AML-193 (cell line): ENCODE measurements around the gene LEO1.
A peak's percentile ranks its signal among the peaks of the same experiment; 100 is the strongest.

Experiments used
- DNase-seq, 2 experiments: peaks; one replicate each; lab custom pipeline; 2025; lab: John Stamatoyannopoulos, UW

The LEO1 gene

GRCh38 chr15:51931016-51931415, 40.6 kb downstream of the LEO1 start:
- no peak for DNase-seq

GRCh38 chr15:51926809-51927208, 44.8 kb downstream of the LEO1 start:
- no peak for DNase-seq

GRCh38 chr15:51924156-51925068, 47.2 kb downstream of the LEO1 start:
- no peak for DNase-seq

DNA sequence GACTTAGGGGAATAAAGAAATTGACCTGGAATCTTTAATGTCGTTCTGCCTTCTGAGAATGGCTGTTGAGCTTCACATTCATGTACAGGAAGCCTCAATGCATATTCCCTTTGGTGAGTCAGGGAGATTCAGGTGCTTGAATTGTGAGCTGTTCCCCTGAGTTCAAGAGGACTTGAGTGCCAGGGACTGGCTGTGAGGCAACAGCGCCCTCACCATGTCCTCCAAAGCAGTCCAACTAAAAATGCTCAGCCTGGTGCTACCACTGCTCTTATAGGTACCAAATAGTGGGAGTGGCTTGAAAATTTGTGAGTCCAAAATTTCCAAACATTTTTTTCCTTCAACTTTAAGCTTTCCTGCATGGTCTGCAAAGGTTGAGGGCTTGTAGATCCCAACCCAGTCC, 54.1 kb downstream of the LEO1 start:
- DNase-seq, result peak; percentile 15 to 41

DNA sequence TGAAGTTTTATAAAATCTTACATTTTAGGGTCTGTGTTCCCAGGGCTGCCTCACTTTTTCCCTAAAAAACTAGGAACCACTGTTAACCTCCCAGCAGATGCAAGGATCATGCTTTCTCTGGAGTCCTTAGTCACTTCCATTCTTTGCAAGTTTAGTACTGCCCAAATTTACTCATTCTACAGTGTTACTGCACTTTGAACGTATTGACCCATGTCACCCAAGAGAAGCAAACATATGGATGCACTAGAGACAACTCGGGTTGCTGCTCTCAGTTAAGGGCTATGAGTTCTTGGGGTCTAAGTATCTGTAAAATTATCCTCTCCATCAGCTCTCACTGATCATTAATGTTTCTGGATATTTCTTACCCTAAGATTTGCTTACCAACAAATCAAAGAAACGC, 59.0 kb downstream of the LEO1 start:
- DNase-seq, result no peak

- no peak for DNase-seq
Measured at GRCh38 chr15:51909584-51909983, 62.0 kb downstream of the LEO1 start.

GRCh38 chr15:51908316-51908715, 63.3 kb downstream of the LEO1 start:
- DNase-seq, result no peak

- no peak for DNase-seq
Measured at GRCh38 chr15:51907136-51907862, 64.3 kb downstream of the LEO1 start.

GRCh38 chr15:51904931-51905330, 66.6 kb downstream of the LEO1 start:
- no peak for DNase-seq

- no peak for DNase-seq
Measured at GRCh38 chr15:51904421-51904820, 67.2 kb downstream of the LEO1 start.

DNA sequence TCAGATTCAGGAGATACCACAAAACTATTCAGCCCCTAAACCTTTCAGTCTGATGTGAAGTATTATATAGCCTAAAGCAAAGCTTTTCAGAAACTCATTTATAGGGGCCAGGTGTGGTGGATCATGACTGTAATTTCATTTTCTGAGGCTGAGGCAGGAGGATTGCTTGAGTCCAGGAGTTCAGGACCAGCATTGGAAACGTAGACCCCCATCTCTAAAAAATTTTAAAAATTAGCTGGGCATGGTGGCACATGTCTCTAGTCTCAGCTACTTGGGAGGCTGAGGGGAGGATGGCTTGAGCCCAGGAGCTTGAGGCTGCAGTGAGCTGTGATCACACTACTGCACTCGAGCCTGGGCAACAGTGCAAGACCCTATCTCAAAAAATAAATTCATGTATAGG, 82.1 kb downstream of the LEO1 start:
- no peak for DNase-seq

- DNase-seq, result peak; percentile 37 to 40
Measured at GRCh38 chr15:51888593-51889195, 82.9 kb downstream of the LEO1 start.
